GM13976 (cell line): Measurements from ENCODE around the gene PRIM1.

Experiments used
- DNase-seq: peaks from one replicate; pipeline ENCODE4 v3.0.0; 2012; ENCODE audit warnings: low spot score
- in situ Hi-C: fragments of 300-500 bp; cut with MboI; formaldehyde crosslinking; loops from one replicate; pipeline ENCODE4 v1.12.0; 2022; ENCODE audit warnings: low sequenced_read_pairs, mixed read lengths, inconsistent platforms; ENCODE audit not compliant: unreplicated experiment
- TF ChIP-seq, protein P1 (sequence below): IDR thresholded peaks from 2 replicates; pipeline ENCODE4 v1.5.1; 2012; ENCODE audit warnings: borderline replicate concordance, mild to moderate bottlenecking; ENCODE audit not compliant: insufficient read depth; ENCODE audit errors: extremely low read depth, missing control alignments, control extremely low read depth

The PRIM1 gene

DNA sequence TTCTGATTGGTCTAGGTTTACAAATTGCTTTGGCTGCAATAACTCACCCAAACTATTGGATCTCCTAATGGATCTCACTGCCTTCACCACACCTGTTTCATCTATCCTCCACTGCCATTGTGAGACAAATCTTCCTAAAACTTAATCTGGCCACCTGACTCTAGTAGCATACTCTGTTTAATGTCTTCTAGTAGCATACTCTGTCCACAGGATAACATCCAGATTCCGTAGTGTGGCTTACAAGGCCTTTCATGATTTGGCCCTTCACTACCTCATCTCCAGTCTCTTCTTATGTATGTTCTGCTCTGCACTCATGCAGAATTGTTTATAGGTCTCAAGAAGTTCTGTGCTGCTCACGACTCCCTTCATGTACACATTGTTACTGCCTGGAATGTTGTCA is 21.0 kb upstream of the PRIM1 start:
- in situ Hi-C loops = no loop called here
- TF ChIP-seq, protein P1, sequence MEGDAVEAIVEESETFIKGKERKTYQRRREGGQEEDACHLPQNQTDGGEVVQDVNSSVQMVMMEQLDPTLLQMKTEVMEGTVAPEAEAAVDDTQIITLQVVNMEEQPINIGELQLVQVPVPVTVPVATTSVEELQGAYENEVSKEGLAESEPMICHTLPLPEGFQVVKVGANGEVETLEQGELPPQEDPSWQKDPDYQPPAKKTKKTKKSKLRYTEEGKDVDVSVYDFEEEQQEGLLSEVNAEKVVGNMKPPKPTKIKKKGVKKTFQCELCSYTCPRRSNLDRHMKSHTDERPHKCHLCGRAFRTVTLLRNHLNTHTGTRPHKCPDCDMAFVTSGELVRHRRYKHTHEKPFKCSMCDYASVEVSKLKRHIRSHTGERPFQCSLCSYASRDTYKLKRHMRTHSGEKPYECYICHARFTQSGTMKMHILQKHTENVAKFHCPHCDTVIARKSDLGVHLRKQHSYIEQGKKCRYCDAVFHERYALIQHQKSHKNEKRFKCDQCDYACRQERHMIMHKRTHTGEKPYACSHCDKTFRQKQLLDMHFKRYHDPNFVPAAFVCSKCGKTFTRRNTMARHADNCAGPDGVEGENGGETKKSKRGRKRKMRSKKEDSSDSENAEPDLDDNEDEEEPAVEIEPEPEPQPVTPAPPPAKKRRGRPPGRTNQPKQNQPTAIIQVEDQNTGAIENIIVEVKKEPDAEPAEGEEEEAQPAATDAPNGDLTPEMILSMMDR = no peak

DNA sequence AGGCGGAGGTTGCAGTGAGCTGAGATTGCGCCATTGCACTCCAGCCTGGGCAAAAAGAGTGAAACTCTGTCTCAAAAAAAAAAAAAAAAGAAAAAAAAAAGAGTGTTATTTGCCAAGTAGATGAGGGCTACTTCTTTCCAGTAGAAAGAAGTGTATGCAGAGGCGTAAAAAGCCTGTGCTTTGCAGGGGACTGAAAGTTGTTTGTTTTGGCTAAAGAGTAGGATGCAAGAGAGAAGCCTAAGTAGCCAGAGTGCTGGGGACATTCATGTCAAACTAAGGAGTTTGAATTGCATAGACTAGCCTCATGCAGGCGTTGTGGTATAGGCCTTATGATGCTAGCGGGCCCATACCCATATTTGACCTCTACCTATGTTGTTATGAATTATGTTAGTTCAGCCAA is 20.5 kb upstream of the PRIM1 start:
- no peak for DNase-seq
- in situ Hi-C loops = no loop called here
- TF ChIP-seq, protein P1 = no peak

More for the DNA sequence above, 21.0 kb upstream of the PRIM1 start:
- DNase-seq = no peak

DNA sequence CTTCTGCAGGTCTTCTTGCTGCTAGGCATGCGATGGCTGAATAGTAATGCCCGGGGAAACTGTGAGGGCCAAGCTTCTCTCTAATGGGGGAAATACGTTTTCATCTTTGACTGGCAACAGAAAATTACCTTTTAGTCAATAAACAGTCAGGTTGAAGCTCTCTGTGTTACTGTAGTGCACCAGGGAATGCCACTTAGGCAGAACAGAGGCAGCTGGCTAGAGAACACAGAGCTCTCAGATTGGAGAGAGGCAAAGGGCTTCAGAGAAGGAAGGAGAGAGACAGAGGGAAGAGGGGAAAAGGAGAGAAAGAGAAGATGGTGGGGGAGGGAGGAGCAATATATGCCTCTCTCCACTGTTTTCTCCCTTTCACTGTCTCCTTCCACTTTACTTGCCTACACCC is 17.7 kb upstream of the PRIM1 start:
- no peak for DNase-seq
- TF ChIP-seq, protein P1 = no peak
- in situ Hi-C loops = no loop called here

DNA sequence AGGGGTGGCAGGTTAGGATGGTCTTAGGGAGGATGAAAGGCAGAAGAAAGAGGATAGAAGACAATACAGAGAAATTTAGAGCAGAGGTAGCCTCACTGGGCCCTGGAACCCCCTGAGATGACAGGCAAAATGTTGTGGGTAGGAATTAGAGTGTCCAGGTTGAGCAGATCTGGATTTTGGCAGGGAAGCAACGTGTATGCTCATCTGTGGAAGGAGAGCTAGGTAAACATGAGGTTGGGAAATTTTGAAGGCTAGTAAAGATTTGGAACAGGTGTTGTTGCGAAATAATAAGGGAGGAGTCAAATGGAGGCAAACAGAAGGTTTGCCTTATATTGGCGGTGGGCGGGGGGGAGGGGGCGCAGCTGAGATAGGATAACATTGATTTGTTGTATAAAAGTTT is 16.3 kb upstream of the PRIM1 start:
- in situ Hi-C loops = no loop called here
- TF ChIP-seq, protein P1 = no peak
- no peak for DNase-seq

DNA sequence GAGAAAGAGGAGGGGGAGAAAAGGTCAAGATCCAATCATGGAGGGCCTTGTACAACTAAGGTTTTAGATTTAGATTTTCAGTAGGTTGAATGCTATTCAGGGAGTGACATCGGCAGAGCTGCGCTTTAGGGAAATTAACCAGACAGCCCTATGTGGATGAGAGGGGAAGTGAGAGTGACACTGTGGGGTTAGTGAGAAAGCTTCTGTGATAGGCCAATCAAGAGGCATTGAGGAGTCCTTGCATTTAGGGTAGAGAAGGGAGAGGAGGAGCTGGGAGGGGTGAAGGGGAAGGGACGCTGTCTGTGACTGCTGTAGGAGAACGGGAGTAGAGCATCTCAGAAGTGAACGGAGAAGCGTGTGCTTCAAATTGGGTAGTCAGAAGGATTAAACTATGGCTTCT is 14.4 kb upstream of the PRIM1 start:
- TF ChIP-seq, protein P1 = no peak
- in situ Hi-C loops = no loop called here
- peak; percentile 78 for DNase-seq

DNA sequence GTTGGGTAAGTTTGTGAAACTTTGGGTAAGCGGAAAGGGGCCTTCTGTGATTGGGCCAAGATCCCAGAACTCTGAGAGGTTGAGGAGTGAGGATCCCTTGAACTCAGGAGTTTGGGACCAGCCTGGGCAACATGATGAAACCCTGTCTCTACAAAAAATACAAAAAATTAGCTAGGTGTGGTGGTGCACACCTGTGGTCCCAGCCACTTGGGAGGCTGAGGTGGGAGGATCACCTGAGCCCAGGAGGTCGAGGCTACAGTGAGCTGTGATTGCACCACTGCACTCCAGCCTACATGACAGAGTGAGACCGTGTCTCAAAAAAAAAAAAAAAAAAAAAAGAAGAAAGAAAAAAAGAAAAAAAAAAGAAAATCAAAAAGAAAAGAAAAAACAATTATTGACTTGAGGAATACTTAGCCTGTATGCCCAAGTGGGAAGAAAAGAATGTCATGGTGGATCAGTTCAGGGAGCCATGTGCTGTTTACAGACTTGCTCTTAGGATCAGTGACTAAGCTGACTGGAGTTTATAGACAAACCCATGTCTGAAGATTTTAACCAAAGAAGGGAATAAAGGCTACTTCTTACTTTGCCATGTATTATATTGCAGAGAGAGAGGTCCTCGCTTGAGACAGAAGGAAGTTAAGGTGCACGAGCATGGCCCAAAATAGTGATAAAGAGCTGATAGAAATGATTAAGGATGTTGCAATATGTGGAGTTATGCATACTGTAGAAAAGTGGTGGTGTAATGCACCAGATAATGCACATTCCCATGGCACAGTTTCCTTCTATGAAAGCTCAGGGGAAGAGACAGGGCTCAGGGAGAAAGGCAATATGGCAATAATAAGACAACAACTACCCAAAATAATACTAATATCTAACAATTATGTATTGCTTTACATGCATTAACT is 11.9 kb upstream of the PRIM1 start:
- DNase-seq = no peak

More for the DNA sequence above, 11.9 kb upstream of the PRIM1 start:
- in situ Hi-C loops = no loop called here
- TF ChIP-seq, protein P1 = no peak
